ENCODE data around the gene STARD13. TPM values are rescaled to one million over a fixed set of nuclear protein-coding genes. Genes with fewer than 3 reads are reported as not detected.

The STARD13 gene
- total RNA-seq, 1 experiment from 2014 or later: 7.8 TPM

GRCh38 chr13:33212396-33212795 lies 73.2 kb downstream of the STARD13 start:
- no peak for DNase-seq (ENCODE audit: low read depth in 1 of 2, low spot score in 2 of 2)
- H3K36me3 ChIP-seq: no peaks in the 10 kb centered on the region
- no peaks in the 10 kb centered on the region for H3K9me3 ChIP-seq (replicated peaks)
- H3K4me1 ChIP-seq (replicated peaks): peaks cover 54% of the 10 kb centered on the region
- no peaks in the 10 kb centered on the region for H3K27me3 ChIP-seq (replicated peaks)
- H3K4me3 ChIP-seq: no peak overlapping the region
- no peak overlapping the region for H3K27ac ChIP-seq

GRCh38 chr13:33210090-33210489 lies 75.5 kb downstream of the STARD13 start:
- H3K4me3 ChIP-seq: no peak overlapping the region
- no peaks in the 10 kb centered on the region for H3K9me3 ChIP-seq (replicated peaks)
- peaks cover 43% of the 10 kb centered on the region for H3K4me1 ChIP-seq (replicated peaks)

GRCh38 chr13:33208290-33209220 lies 77.0 kb downstream of the STARD13 start:
- no peak overlapping the region for H3K4me3 ChIP-seq
- no peaks in the 10 kb centered on the region for H3K27me3 ChIP-seq (replicated peaks)
- peaks cover 45% of the 10 kb centered on the region for H3K4me1 ChIP-seq (replicated peaks)
- peaks cover 7% of the 10 kb centered on the region; the same call in 1 of the 2 replicates for H3K36me3 ChIP-seq
- H3K9me3 ChIP-seq (replicated peaks): no peaks in the 10 kb centered on the region
- H3K27ac ChIP-seq: no peak overlapping the region
- no peak for DNase-seq (ENCODE audit: low read depth in 1 of 2, low spot score in 2 of 2)

More at GRCh38 chr13:33210090-33210489, 75.5 kb downstream of the STARD13 start:
- no peak overlapping the region for H3K27ac ChIP-seq
- no peak for DNase-seq (ENCODE audit: low read depth in 1 of 2, low spot score in 2 of 2)
- no peaks in the 10 kb centered on the region for H3K27me3 ChIP-seq (replicated peaks)
- H3K36me3 ChIP-seq: no peaks in the 10 kb centered on the region

- Histone ChIP-seq H3K4me3 (no peak overlapping the region), H3K27me3 (replicated peaks) (no peaks in the 10 kb centered on the region), H3K4me1 (replicated peaks) (peaks cover 36% of the 10 kb centered on the region), H3K36me3 (peaks cover 7% of the 10 kb centered on the region; the same call in 1 of the 2 replicates), H3K27ac (peak overlapping the region; percentile 65), H3K9me3 (replicated peaks) (no peaks in the 10 kb centered on the region)
- no peak for DNase-seq (ENCODE audit: low read depth in 1 of 2, low spot score in 2 of 2)
These were observed 78.0 kb downstream of the STARD13 start for GRCh38 chr13:33207615-33207961.

GRCh38 chr13:33206945-33207614 lies 78.5 kb downstream of the STARD13 start:
- Histone ChIP-seq H3K27ac (peak overlapping the region; percentile 65), H3K36me3 (peaks cover 9% of the 10 kb centered on the region), H3K4me1 (replicated peaks) (peaks cover 36% of the 10 kb centered on the region), H3K4me3 (no peak overlapping the region), H3K9me3 (replicated peaks) (no peaks in the 10 kb centered on the region), H3K27me3 (replicated peaks) (no peaks in the 10 kb centered on the region)
- peak in 1 of 2 experiments; percentile 43 for DNase-seq (ENCODE audit: low read depth in 1 of 2, low spot score in 2 of 2)

GRCh38 chr13:33206425-33206824 lies 79.1 kb downstream of the STARD13 start:
- Histone ChIP-seq H3K36me3 (peaks cover 9% of the 10 kb centered on the region), H3K27me3 (replicated peaks) (no peaks in the 10 kb centered on the region), H3K27ac (no peak overlapping the region), H3K4me3 (no peak overlapping the region), H3K9me3 (replicated peaks) (no peaks in the 10 kb centered on the region), H3K4me1 (replicated peaks) (peaks cover 36% of the 10 kb centered on the region)
- DNase-seq (ENCODE audit: low read depth in 1 of 2, low spot score in 2 of 2): no peak

GRCh38 chr13:33205804-33206221 lies 79.7 kb downstream of the STARD13 start:
- Histone ChIP-seq H3K27me3 (replicated peaks) (no peaks in the 10 kb centered on the region), H3K36me3 (peaks cover 9% of the 10 kb centered on the region), H3K4me1 (replicated peaks) (peaks cover 36% of the 10 kb centered on the region), H3K9me3 (replicated peaks) (no peaks in the 10 kb centered on the region), H3K27ac (no peak overlapping the region), H3K4me3 (no peak overlapping the region)
- DNase-seq (ENCODE audit: low read depth in 1 of 2, low spot score in 2 of 2): no peak

- H3K27ac ChIP-seq: no peak overlapping the region
- peaks cover 9% of the 10 kb centered on the region for H3K36me3 ChIP-seq
- no peaks in the 10 kb centered on the region for H3K27me3 ChIP-seq (replicated peaks)
- H3K4me1 ChIP-seq (replicated peaks): peaks cover 36% of the 10 kb centered on the region
- H3K4me3 ChIP-seq: no peak overlapping the region
- no peak for DNase-seq (ENCODE audit: low read depth in 1 of 2, low spot score in 2 of 2)
- H3K9me3 ChIP-seq (replicated peaks): no peaks in the 10 kb centered on the region
These were observed 80.3 kb downstream of the STARD13 start for GRCh38 chr13:33205224-33205623.

GRCh38 chr13:33204130-33204927 lies 81.2 kb downstream of the STARD13 start:
- Histone ChIP-seq H3K4me1 (replicated peaks) (peaks cover 36% of the 10 kb centered on the region), H3K36me3 (peaks cover 9% of the 10 kb centered on the region)

GRCh38 chr13:33202644-33203169 lies 82.8 kb downstream of the STARD13 start:
- peaks cover 29% of the 10 kb centered on the region for H3K4me1 ChIP-seq (replicated peaks)
- no peak overlapping the region for H3K27ac ChIP-seq
- no peaks in the 10 kb centered on the region for H3K9me3 ChIP-seq (replicated peaks)
- no peaks in the 10 kb centered on the region for H3K27me3 ChIP-seq (replicated peaks)
- H3K36me3 ChIP-seq: peaks cover 9% of the 10 kb centered on the region
- DNase-seq (ENCODE audit: low read depth in 1 of 2, low spot score in 2 of 2): no peak
- H3K4me3 ChIP-seq: no peak overlapping the region

More at GRCh38 chr13:33204130-33204927, 81.2 kb downstream of the STARD13 start:
- H3K27ac ChIP-seq: no peak overlapping the region; the same call in 1 of the 2 replicates
- DNase-seq (ENCODE audit: low read depth in 1 of 2, low spot score in 2 of 2): peak in 1 of 2 experiments; percentile 28
- no peaks in the 10 kb centered on the region for H3K27me3 ChIP-seq (replicated peaks)
- H3K4me3 ChIP-seq: no peak overlapping the region
- no peaks in the 10 kb centered on the region for H3K9me3 ChIP-seq (replicated peaks)

GRCh38 chr13:33201659-33202058 lies 83.9 kb downstream of the STARD13 start:
- Histone ChIP-seq H3K4me3 (no peak overlapping the region), H3K27ac (no peak overlapping the region), H3K36me3 (peaks cover 9% of the 10 kb centered on the region), H3K4me1 (replicated peaks) (peaks cover 19% of the 10 kb centered on the region), H3K27me3 (replicated peaks) (no peaks in the 10 kb centered on the region), H3K9me3 (replicated peaks) (no peaks in the 10 kb centered on the region)
- DNase-seq (ENCODE audit: low read depth in 1 of 2, low spot score in 2 of 2): no peak

GRCh38 chr13:33199289-33199850 lies 86.2 kb downstream of the STARD13 start:
- Histone ChIP-seq H3K4me3 (no peak overlapping the region), H3K4me1 (replicated peaks) (peaks cover 20% of the 10 kb centered on the region), H3K9me3 (replicated peaks) (no peaks in the 10 kb centered on the region), H3K36me3 (peaks cover 9% of the 10 kb centered on the region), H3K27ac (no peak overlapping the region), H3K27me3 (replicated peaks) (no peaks in the 10 kb centered on the region)
- DNase-seq (ENCODE audit: low read depth in 1 of 2, low spot score in 2 of 2): no peak

- H3K36me3 ChIP-seq: peaks cover 3% of the 10 kb centered on the region; the same call in 1 of the 2 replicates
- peaks cover 31% of the 10 kb centered on the region for H3K4me1 ChIP-seq (replicated peaks)
- DNase-seq (ENCODE audit: low read depth in 1 of 2, low spot score in 2 of 2): no peak
- H3K4me3 ChIP-seq: no peak overlapping the region
- H3K9me3 ChIP-seq (replicated peaks): no peaks in the 10 kb centered on the region
- H3K27ac ChIP-seq: no peak overlapping the region
- no peaks in the 10 kb centered on the region for H3K27me3 ChIP-seq (replicated peaks)
These were observed 88.0 kb downstream of the STARD13 start for GRCh38 chr13:33197541-33197971.

Data from SJSA1 (cell line).